Measurements from ENCODE around the gene MAPK11. TPM values are rescaled to one million over a fixed set of nuclear protein-coding genes. Genes with fewer than 3 reads are reported as not detected.
A peak's percentile ranks its signal among the peaks of the same experiment; 100 is the strongest.

The MAPK11 gene
- total and polyA plus RNA-seq, 9 of the 15 experiments (the other 6 are each of a cell fraction or from before 2014, with no cell fraction given) = 0.06 to 14.6 (median 5.3) TPM

DNA sequence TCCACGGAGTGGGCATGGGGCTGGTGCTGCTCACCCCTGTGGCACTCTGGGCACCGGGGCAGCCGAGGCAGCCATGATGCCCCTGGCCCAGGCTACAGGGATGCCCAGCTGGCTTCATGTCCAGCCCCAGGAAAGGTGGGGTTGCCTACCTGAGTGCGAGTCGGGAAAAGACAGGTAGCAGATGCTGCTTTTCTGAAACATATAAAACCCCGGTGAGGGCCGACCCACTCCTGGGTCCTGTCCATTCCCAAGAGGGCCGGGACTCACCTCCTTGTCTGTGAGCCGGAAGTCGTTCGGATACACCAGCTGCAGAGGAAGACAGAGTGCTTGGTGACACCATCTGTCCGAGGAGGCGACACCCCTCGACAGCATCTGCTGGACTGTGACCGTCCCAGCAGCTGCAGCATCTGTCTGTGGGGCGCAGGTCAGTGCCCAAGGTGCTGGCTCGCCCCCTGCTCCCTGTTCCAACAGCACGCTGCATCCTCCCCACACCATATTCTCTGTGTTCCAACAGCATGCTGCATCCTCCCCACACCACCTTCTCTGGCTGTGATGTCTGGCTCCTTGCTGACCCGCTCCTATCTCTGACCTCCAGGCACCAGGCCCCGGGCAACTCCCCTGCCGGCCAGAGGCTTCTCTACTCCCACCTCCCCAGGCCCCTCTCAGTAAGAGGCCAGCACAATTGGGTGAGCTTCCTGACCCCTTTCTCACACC, 48.7 kb upstream of the MAPK11 start (continued):
- TF ChIP-seq ESRRA (IDR thresholded peaks at IDR 0.05; ENCODE audit: borderline replicate concordance, low read depth) (no peak), NR1H2 (CRISPR knock-in tag; IDR thresholded peaks at IDR 0.05) (no peak), SETDB1 (IDR thresholded peaks at IDR 0.05; ENCODE audit: low read length) (no peak), SAP30 (IDR thresholded peaks at IDR 0.05; ENCODE audit: borderline replicate concordance, insufficient read depth, low read depth, low read length, poor library complexity, severe bottlenecking) (no peak), DPF2 (IDR thresholded peaks at IDR 0.05) (peak; percentile 87), ZFP1 (CRISPR knock-in tag; IDR thresholded peaks at IDR 0.05) (no peak), RBFOX2 (IDR thresholded peaks at IDR 0.05; ENCODE audit: low read depth, low read length) (peak; percentile 61), BDP1 (IDR thresholded peaks at IDR 0.05; ENCODE audit: insufficient read depth, insufficient read length) (no peak), ZNF140 (CRISPR knock-in tag; IDR thresholded peaks at IDR 0.05) (no peak), ZNF444 (CRISPR knock-in tag; IDR thresholded peaks at IDR 0.05) (no peak), RAD21 (CRISPR knock-in tag; conservative IDR thresholded peaks at IDR 0.05 in 1 of 2, IDR thresholded peaks at IDR 0.05 in 1 of 2) (no peak), POLR2B (IDR thresholded peaks at IDR 0.05; ENCODE audit: low read depth, partially characterized antibody) (no peak), NCOR1 (IDR thresholded peaks at IDR 0.05) (peak; percentile 79), MTA2 (IDR thresholded peaks at IDR 0.05; ENCODE audit: low read depth) (peak; percentile 75), CCAR2 (IDR thresholded peaks at IDR 0.05; ENCODE audit: low read depth, low read length) (no peak), CHD2 (IDR thresholded peaks at IDR 0.05; ENCODE audit: low read depth, low read length) (no peak), HCFC1 (IDR thresholded peaks at IDR 0.05; ENCODE audit: low read depth, low read length) (no peak), MCM2 (IDR thresholded peaks at IDR 0.05; ENCODE audit: low read depth) (no peak), SNIP1 (IDR thresholded peaks at IDR 0.05; ENCODE audit: low read depth) (no peak), HSF4 (CRISPR knock-in tag; IDR thresholded peaks at IDR 0.05; ENCODE audit: borderline replicate concordance) (no peak)
- TF ChIP-seq, protein P1, sequence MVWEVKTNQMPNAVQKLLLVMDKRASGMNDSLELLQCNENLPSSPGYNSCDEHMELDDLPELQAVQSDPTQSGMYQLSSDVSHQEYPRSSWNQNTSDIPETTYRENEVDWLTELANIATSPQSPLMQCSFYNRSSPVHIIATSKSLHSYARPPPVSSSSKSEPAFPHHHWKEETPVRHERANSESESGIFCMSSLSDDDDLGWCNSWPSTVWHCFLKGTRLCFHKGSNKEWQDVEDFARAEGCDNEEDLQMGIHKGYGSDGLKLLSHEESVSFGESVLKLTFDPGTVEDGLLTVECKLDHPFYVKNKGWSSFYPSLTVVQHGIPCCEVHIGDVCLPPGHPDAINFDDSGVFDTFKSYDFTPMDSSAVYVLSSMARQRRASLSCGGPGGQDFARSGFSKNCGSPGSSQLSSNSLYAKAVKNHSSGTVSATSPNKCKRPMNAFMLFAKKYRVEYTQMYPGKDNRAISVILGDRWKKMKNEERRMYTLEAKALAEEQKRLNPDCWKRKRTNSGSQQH (CRISPR knock-in tag; IDR thresholded peaks at IDR 0.05) = no peak
- TF ChIP-seq, protein P2, sequence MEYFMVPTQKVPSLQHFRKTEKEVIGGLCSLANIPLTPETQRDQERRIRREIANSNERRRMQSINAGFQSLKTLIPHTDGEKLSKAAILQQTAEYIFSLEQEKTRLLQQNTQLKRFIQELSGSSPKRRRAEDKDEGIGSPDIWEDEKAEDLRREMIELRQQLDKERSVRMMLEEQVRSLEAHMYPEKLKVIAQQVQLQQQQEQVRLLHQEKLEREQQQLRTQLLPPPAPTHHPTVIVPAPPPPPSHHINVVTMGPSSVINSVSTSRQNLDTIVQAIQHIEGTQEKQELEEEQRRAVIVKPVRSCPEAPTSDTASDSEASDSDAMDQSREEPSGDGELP (CRISPR knock-in tag; IDR thresholded peaks at IDR 0.05; ENCODE audit: borderline replicate concordance) = peak; percentile 65; the same call in 1 of the 2 replicates
- TF ChIP-seq, protein P3, sequence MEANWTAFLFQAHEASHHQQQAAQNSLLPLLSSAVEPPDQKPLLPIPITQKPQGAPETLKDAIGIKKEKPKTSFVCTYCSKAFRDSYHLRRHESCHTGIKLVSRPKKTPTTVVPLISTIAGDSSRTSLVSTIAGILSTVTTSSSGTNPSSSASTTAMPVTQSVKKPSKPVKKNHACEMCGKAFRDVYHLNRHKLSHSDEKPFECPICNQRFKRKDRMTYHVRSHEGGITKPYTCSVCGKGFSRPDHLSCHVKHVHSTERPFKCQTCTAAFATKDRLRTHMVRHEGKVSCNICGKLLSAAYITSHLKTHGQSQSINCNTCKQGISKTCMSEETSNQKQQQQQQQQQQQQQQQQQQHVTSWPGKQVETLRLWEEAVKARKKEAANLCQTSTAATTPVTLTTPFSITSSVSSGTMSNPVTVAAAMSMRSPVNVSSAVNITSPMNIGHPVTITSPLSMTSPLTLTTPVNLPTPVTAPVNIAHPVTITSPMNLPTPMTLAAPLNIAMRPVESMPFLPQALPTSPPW (CRISPR knock-in tag; IDR thresholded peaks at IDR 0.05) = peak; percentile 59
- TF ChIP-seq, protein P4, sequence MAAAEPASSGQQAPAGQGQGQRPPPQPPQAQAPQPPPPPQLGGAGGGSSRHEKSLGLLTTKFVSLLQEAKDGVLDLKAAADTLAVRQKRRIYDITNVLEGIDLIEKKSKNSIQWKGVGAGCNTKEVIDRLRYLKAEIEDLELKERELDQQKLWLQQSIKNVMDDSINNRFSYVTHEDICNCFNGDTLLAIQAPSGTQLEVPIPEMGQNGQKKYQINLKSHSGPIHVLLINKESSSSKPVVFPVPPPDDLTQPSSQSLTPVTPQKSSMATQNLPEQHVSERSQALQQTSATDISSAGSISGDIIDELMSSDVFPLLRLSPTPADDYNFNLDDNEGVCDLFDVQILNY (CRISPR knock-in tag; IDR thresholded peaks at IDR 0.05) = no peak

Measured in K562 (cell line).